Common myeloid progenitor, CD34-positive (primary cell): ENCODE measurements around the gene FTL.

Source experiments
- CTCF ChIA-PET: fragments of 350-600 bp; sonication (Branson Sonifier 250); formaldehyde crosslinking; loops from one replicate; lab custom pipeline; 2021; ENCODE audit warnings: antibody characterized with exemption; lab: Charles Lee
- POLR2A ChIA-PET: fragments of 350-600 bp; sonication (Branson Sonifier 250); formaldehyde crosslinking; loops from one replicate; lab custom pipeline; 2021; ENCODE audit warnings: antibody characterized with exemption; lab: Charles Lee
- DNase-seq, 3 donors: peaks; one replicate each; pipeline versions ENCODE4 v3.0.0 to v3.0.0-alpha.2; 2013
- H3K27ac ChIP-seq, 2 experiments: 1 replicate in 1 of 2; 2 replicates in 1 of 2; pipeline ENCODE4 v1.7.0; 2013; ENCODE audit warnings: inconsistent platforms in 2 of 2, low read length in 2 of 2, mild to moderate bottlenecking in 2 of 2, low read depth in 1 of 2, moderate library complexity in 1 of 2; ENCODE audit not compliant: severe bottlenecking in 2 of 2, insufficient read depth in 1 of 2, poor library complexity in 1 of 2
- H3K27me3 ChIP-seq, 5 experiments: replicated peaks in 2 of 5; 1 replicate in 3 of 5; 2 replicates in 2 of 5; pipeline versions ENCODE4 v1.6.1 to v1.7.0; 2013; ENCODE audit warnings: low read length in 4 of 5, mild to moderate bottlenecking in 2 of 5, moderate library complexity in 2 of 5, inconsistent platforms in 1 of 5; ENCODE audit not compliant: insufficient read depth in 5 of 5, control insufficient read depth in 4 of 5
- H3K36me3 ChIP-seq, 4 experiments: 1 replicate in 2 of 4; 2 replicates in 2 of 4; pipeline versions ENCODE4 v1.6.1 to v1.7.0; 2013; ENCODE audit warnings: low read length in 3 of 4, control low read depth in 1 of 4, mild to moderate bottlenecking in 1 of 4; ENCODE audit not compliant: control insufficient read depth in 4 of 4, insufficient read depth in 4 of 4
- H3K4me1 ChIP-seq, 4 experiments: 1 replicate in 3 of 4; 2 replicates in 1 of 4; pipeline versions ENCODE4 v1.6.1 to v1.7.1; 2013; ENCODE audit warnings: low read length in 3 of 4, mild to moderate bottlenecking in 3 of 4, control low read depth in 1 of 4, inconsistent platforms in 1 of 4, moderate library complexity in 1 of 4; ENCODE audit not compliant: control insufficient read depth in 4 of 4, insufficient read depth in 4 of 4; ENCODE audit errors: control extremely low read depth in 1 of 4
- H3K4me3 ChIP-seq, 7 experiments: 1 replicate in 4 of 7; 2 replicates in 3 of 7; pipeline versions ENCODE4 v1.5.1 to v1.7.0; 2013; ENCODE audit warnings: mild to moderate bottlenecking in 7 of 7, low read length in 6 of 7, moderate library complexity in 6 of 7, inconsistent platforms in 2 of 7, low read depth in 2 of 7, control low read depth in 1 of 7; ENCODE audit not compliant: insufficient read depth in 4 of 7, control insufficient read depth in 1 of 7; ENCODE audit errors: extremely low read depth in 1 of 7
- H3K9me3 ChIP-seq, 5 experiments: 1 replicate in 4 of 5; 2 replicates in 1 of 5; pipeline versions ENCODE4 v1.6.1 to v1.7.1; 2013; ENCODE audit warnings: low read length in 4 of 5, mild to moderate bottlenecking in 2 of 5, inconsistent platforms in 1 of 5, low read depth in 1 of 5, moderate library complexity in 1 of 5; ENCODE audit not compliant: control insufficient read depth in 4 of 5, insufficient read depth in 2 of 5; ENCODE audit errors: control extremely low read depth in 1 of 5
- WGBS: methylation state at CpG from one replicate; pipeline ENCODE4 v1.1.5; 2013; ENCODE audit not compliant: insufficient coverage; 5-methylcytosine and 5-hydroxymethylcytosine counted together

The FTL gene

GRCh38 chr19:48950830-48951519 is 14.1 kb upstream of the FTL start:
- ChIA-PET POLR2A (interaction anchor here (0.6 to 0.9 kb wide), 3 partner anchors 13 to 45 kb away, joined by 3 to 4 read pairs (median 3); no protein-coding TSS in a partner anchor), CTCF (interaction anchor here (1.0 to 1.5 kb wide), 2 partner anchors 9 to 21 kb away, joined by 3 to 4 read pairs; no protein-coding TSS in a partner anchor)
- peaks cover 0 to 10% (median 9%) of the 10 kb centered on the region in 5 experiments for H3K9me3 ChIP-seq
- H3K27ac ChIP-seq, result no peak overlapping the region
- H3K4me3 ChIP-seq, result no peak overlapping the region
- no peaks in the 10 kb centered on the region for H3K27me3 ChIP-seq
- peaks cover 0 to 2% (median under 1%) of the 10 kb centered on the region in 4 experiments for H3K36me3 ChIP-seq
- DNase-seq, result no peak
- 100% methylated on average over 5 of the region's 9 CpGs for WGBS
- H3K4me1 ChIP-seq, result peaks cover 0 to 15% (median 14%) of the 10 kb centered on the region in 4 experiments

- DNase-seq, result no peak
- peaks cover 0 to 19% (median 18%) of the 10 kb centered on the region in 4 experiments for H3K4me1 ChIP-seq
- peaks cover 0 to 2% (median 0%) of the 10 kb centered on the region in 5 experiments for H3K9me3 ChIP-seq
- whole genome bisulfite sequencing, result 85% methylated on average over 4 of the region's 4 CpGs
- H3K27me3 ChIP-seq, result no peaks in the 10 kb centered on the region
- peaks cover 0 to 9% (median 6%) of the 10 kb centered on the region in 4 experiments for H3K36me3 ChIP-seq
- ChIA-PET CTCF (interaction anchor here (0.7 to 1.8 kb wide), 7 partner anchors 8 to 158 kb away, joined by 3 to 6 read pairs (median 4); partner anchors contain the start of genes FTL, GYS1 and RUVBL2), POLR2A (interaction anchor here (0.6 to 1.2 kb wide), 2 partner anchors 12 to 34 kb away, joined by 3 read pairs; partner anchors contain the start of gene FTL)
- H3K27ac ChIP-seq, result no peak overlapping the region
- no peak overlapping the region for H3K4me3 ChIP-seq
Measured at GRCh38 chr19:48953141-48953540, 12.0 kb upstream of the FTL start.

- peak overlapping the region in 1 of 2 experiments; percentile 83 for H3K27ac ChIP-seq
- H3K27me3 ChIP-seq, result no peaks in the 10 kb centered on the region
- peak overlapping the region; percentile 75 to 95 (median 91) for H3K4me3 ChIP-seq
- ChIA-PET POLR2A (interaction anchor here (0.6 to 1.4 kb wide), 3 partner anchors 10 to 82 kb away, joined by 3 to 8 read pairs (median 3); partner anchors contain the start of gene PPP1R15A), CTCF (interaction anchor here (1.1 to 1.8 kb wide), 6 partner anchors 9 to 166 kb away, joined by 3 to 6 read pairs (median 5); partner anchors contain the start of gene FTL)
- H3K36me3 ChIP-seq, result peaks cover 2 to 11% (median 6%) of the 10 kb centered on the region in 4 experiments
- H3K4me1 ChIP-seq, result peaks cover 0 to 19% (median 18%) of the 10 kb centered on the region in 4 experiments
- no peak for DNase-seq
- 89% methylated on average over 7 of the region's 11 CpGs for WGBS
- no peaks in the 10 kb centered on the region for H3K9me3 ChIP-seq
Measured at GRCh38 chr19:48953990-48954594, 11.0 kb upstream of the FTL start.

GRCh38 chr19:48954595-48955307 is 10.4 kb upstream of the FTL start, which contains the start of gene BAX:
Gene BAX (plus strand): TSS chr19:48954875. CDS start chr19:48954929, 54 bp downstream.
- H3K4me3 ChIP-seq, result peak within 1 kb of the TSS; percentile 75 to 95 (median 91)
- peaks cover 0 to 19% (median 18%) of the 10 kb centered on the region in 4 experiments for H3K4me1 ChIP-seq
- no peaks in the 10 kb centered on the region for H3K27me3 ChIP-seq
- peak; percentile 84 to 89 (median 86) for DNase-seq
- H3K9me3 ChIP-seq, result no peaks in the 10 kb centered on the region
- peak within 1 kb of the TSS; percentile 72 to 83 for H3K27ac ChIP-seq
- peaks cover 2 to 11% (median 6%) of the 10 kb centered on the region in 4 experiments for H3K36me3 ChIP-seq
- WGBS, result 0% methylated on average over 55 of the region's 71 CpGs
- ChIA-PET CTCF (interaction anchor here (0.6 to 1.8 kb wide), 7 partner anchors 10 to 167 kb away, joined by 3 to 6 read pairs (median 4); partner anchors contain the start of gene FTL), POLR2A (interaction anchor here (0.6 to 1.9 kb wide), 4 partner anchors 9 to 83 kb away, joined by 3 to 8 read pairs (median 4); partner anchors contain the start of gene PPP1R15A)

GRCh38 chr19:48955308-48955958 is 9.7 kb upstream of the FTL start:
- Histone ChIP-seq H3K4me3 (peak overlapping the region; percentile 75 to 95 (median 91)), H3K27me3 (no peaks in the 10 kb centered on the region), H3K9me3 (no peaks in the 10 kb centered on the region), H3K36me3 (peaks cover 2 to 11% (median 6%) of the 10 kb centered on the region in 4 experiments), H3K27ac (peak overlapping the region; percentile 72 to 83), H3K4me1 (peaks cover 0 to 21% (median 18%) of the 10 kb centered on the region in 4 experiments)
- ChIA-PET CTCF (interaction anchor here (0.6 to 1.3 kb wide), 3 partner anchors 15 to 82 kb away, joined by 3 to 5 read pairs (median 3); no protein-coding TSS in a partner anchor), POLR2A (interaction anchor here (1.4 to 1.9 kb wide), 2 partner anchors 9 to 15 kb away, joined by 5 to 8 read pairs; no protein-coding TSS in a partner anchor)
- DNase-seq, result no peak
- 77% methylated on average over 12 of the region's 16 CpGs for WGBS

GRCh38 chr19:48958006-48958405 is 7.1 kb upstream of the FTL start:
- H3K4me3 ChIP-seq, result no peak overlapping the region
- no peaks in the 10 kb centered on the region for H3K27me3 ChIP-seq
- ChIA-PET CTCF (interaction anchor here (1.0 to 1.4 kb wide), 2 partner anchors 15 to 84 kb away, joined by 3 to 4 read pairs; no protein-coding TSS in a partner anchor), POLR2A (no interaction called here)
- no peaks in the 10 kb centered on the region for H3K9me3 ChIP-seq
- H3K36me3 ChIP-seq, result peaks cover 2 to 17% (median 7%) of the 10 kb centered on the region in 4 experiments
- H3K4me1 ChIP-seq, result peaks cover 0 to 38% (median 36%) of the 10 kb centered on the region in 4 experiments
- 90% methylated on average over 5 of the region's 8 CpGs for WGBS
- no peak for DNase-seq
- H3K27ac ChIP-seq, result no peak overlapping the region
